Tibial nerve (tissue), 3 donors: ENCODE results near the gene LDB1.

Source experiments
- EP300 ChIP-seq, 2 donors: sonication (generic); formaldehyde crosslinking; IDR thresholded peaks; one replicate each; pipeline ENCODE4 v1.6.1; 2017; ENCODE audit warnings: antibody characterized with exemption in 2 of 2, mild to moderate bottlenecking in 1 of 2
- POLR2A ChIP-seq, 2 donors: fragments of 450-650 bp; IDR thresholded peaks; one replicate each; pipeline ENCODE4 v1.6.1; 2017; ENCODE audit warnings: antibody characterized with exemption in 2 of 2, mild to moderate bottlenecking in 2 of 2, moderate library complexity in 2 of 2

DNA sequence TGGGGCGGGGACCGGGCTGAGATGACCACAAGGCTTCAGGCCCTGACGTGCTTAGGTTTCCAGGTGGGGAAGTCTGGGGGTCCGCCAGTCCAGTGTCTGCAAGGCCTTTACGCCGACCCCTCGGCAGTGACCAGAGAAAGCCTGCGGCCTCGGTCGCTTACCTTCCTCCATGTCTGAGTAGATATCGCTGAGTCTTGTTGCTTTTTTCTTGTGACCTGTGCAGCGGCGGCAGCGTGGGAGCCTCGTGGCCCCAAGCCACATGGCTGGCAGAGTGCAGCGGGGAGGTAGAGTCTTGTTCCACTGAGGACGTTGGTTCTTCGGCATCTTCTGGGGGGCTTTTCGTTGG, 32.4 kb upstream of the LDB1 start:
- TF ChIP-seq POLR2A (IDR thresholded peaks at IDR 0.05) = no peak
- TF ChIP-seq EP300 (IDR thresholded peaks at IDR 0.05) = no peak
